Germinal center (tissue), 1 donor: Measurements from ENCODE around the gene CFAP47.

Source experiments
- DNase-seq: peaks from one replicate; pipeline ENCODE4 v3.0.0; 2012; ENCODE audit warnings: mixed read lengths, low spot score

Gene CFAP47

GRCh38 chrX:36241397-36241796 lies 321.9 kb downstream of the CFAP47 start:
- no peak for DNase-seq

GRCh38 chrX:36266155-36266554 lies 346.6 kb downstream of the CFAP47 start:
- no peak for DNase-seq

- DNase-seq: no peak
Observed at GRCh38 chrX:36310136-36310535, 390.6 kb downstream of the CFAP47 start.

GRCh38 chrX:36314303-36314702 lies 394.8 kb downstream of the CFAP47 start:
- DNase-seq: no peak

- DNase-seq: no peak
Observed at GRCh38 chrX:36334572-36334971, 415.0 kb downstream of the CFAP47 start.

GRCh38 chrX:36336751-36337150 lies 417.2 kb downstream of the CFAP47 start:
- no peak for DNase-seq

- no peak for DNase-seq
Observed at GRCh38 chrX:36344301-36344700, 424.8 kb downstream of the CFAP47 start.

GRCh38 chrX:36348509-36348908 lies 429.0 kb downstream of the CFAP47 start:
- no peak for DNase-seq

- no peak for DNase-seq
Observed at GRCh38 chrX:36357855-36358254, 438.3 kb downstream of the CFAP47 start.

- DNase-seq: no peak
Observed at GRCh38 chrX:36364262-36364661, 444.7 kb downstream of the CFAP47 start.

GRCh38 chrX:36383495-36383894 lies 464.0 kb downstream of the CFAP47 start:
- no peak for DNase-seq

- DNase-seq: no peak
Observed at GRCh38 chrX:36388901-36389300, 469.4 kb downstream of the CFAP47 start.

GRCh38 chrX:36401774-36402173 lies 482.2 kb downstream of the CFAP47 start:
- no peak for DNase-seq

- DNase-seq: no peak
Observed at GRCh38 chrX:36407836-36408235, 488.3 kb downstream of the CFAP47 start.

- DNase-seq: no peak
Observed at GRCh38 chrX:36414056-36414455, 494.5 kb downstream of the CFAP47 start.

GRCh38 chrX:36422368-36422767 lies 502.8 kb downstream of the CFAP47 start:
- DNase-seq: no peak

GRCh38 chrX:36431819-36432218 lies 512.3 kb downstream of the CFAP47 start:
- DNase-seq: no peak

- no peak for DNase-seq
Observed at GRCh38 chrX:36434522-36434921, 515.0 kb downstream of the CFAP47 start.
